ENCODE measurements around the gene SDK2.

SDK2 gene

GRCh38 chr17:73508931-73509605 is 135.2 kb downstream of the SDK2 start:
- DNase-seq (ENCODE audit: low read depth), result no peak
- H3K4me3 ChIP-seq (ENCODE audit: low read length), result no peak overlapping the region
- TF ChIP-seq, protein P1, sequence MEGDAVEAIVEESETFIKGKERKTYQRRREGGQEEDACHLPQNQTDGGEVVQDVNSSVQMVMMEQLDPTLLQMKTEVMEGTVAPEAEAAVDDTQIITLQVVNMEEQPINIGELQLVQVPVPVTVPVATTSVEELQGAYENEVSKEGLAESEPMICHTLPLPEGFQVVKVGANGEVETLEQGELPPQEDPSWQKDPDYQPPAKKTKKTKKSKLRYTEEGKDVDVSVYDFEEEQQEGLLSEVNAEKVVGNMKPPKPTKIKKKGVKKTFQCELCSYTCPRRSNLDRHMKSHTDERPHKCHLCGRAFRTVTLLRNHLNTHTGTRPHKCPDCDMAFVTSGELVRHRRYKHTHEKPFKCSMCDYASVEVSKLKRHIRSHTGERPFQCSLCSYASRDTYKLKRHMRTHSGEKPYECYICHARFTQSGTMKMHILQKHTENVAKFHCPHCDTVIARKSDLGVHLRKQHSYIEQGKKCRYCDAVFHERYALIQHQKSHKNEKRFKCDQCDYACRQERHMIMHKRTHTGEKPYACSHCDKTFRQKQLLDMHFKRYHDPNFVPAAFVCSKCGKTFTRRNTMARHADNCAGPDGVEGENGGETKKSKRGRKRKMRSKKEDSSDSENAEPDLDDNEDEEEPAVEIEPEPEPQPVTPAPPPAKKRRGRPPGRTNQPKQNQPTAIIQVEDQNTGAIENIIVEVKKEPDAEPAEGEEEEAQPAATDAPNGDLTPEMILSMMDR (IDR thresholded peaks at IDR 0.05; ENCODE audit: insufficient read depth, low read depth, low read length, missing control alignments), result no peak

DNA sequence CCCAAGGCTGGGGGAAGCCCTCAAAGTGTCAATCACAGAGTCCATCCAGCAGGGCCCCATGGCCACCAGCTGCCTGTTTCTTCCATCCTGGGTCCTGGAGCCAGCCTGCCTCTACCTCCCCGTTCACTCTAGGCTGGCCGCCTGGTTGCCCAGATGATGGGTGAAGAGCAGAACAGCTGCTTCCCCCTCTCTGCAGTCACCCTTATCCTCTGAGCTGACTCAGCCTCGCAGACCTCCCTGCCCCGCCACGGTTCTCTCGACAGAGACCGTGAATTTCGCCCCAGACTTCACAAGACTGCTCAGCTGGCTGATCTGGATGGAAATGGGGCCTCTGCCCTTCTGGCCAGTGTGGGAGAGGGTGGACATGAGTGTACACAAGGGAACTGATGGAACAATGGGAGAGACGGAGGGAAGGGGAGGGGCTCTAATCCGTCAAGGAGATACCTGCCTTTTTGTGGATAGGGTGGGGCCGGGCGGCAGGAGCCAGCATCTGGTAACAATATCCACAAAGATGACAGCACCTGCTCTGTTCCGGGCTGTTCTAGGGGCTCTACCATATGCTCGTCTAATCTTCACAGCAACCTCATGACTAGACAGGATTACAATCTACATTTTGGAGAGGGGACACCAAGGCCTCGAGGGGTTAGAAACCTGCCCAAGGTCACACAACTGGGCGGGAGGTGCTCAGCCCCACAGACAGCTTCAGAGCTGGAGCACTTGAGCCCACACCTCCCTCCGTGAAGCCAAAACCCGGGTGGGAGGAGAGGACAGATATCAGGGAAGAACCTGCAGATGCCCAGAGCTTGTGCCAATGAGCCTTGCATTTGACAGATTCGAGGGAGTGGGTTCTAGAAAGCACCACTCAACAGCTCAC is 136.0 kb downstream of the SDK2 start:
- H3K4me3 ChIP-seq (ENCODE audit: low read length), result no peak overlapping the region
- no peak for DNase-seq (ENCODE audit: low read depth)
- TF ChIP-seq, protein P1 (IDR thresholded peaks at IDR 0.05; ENCODE audit: insufficient read depth, low read depth, low read length, missing control alignments), result no peak

DNA sequence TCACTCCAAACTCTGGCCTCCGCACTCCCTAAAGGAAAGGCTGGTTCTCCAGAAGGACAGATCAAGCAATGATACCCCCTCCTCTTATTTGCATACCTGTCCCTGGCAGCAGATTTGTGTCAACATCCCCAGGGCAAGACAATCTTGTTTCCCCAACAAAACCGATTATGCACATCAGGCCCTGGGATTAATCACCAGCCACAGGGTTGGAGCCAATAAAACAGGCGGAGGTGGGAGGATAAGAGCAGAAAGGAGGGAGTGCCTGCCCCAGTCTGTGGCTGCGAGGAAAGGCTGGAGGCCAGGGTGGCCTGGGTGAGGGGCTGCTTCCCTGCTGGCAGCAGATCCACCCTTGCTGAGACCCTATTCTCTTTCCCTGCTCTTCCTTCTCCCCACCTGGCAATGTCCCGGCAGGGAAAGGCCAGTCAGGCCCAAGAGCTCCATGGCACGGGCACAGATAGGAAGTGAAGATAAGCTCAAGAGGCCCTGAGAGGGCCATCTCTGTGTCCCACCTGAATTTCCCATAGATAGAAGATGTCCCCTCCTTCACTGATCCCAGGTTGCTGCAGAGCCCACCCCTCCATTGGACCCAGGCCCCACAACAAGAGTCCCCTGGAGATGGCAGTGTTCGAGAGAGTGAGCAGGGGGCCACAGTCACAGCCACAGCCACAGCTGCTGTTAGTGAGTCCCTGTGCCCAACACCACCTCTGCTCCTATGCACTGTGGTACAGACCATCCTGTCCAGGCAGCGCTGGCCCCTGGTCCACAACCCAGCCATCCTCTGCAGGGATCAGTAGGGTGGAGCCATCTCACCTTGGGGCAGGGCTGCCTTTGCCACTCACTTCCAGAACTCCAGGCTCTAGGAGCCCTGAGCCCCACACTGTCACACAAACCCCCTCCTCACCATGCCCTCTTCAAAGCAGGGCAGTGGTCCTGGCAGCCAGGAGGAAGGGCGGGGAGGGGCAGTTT is 137.5 kb downstream of the SDK2 start:
- H3K4me3 ChIP-seq (ENCODE audit: low read length), result no peak overlapping the region
- TF ChIP-seq, protein P1 (IDR thresholded peaks at IDR 0.05; ENCODE audit: insufficient read depth, low read depth, low read length, missing control alignments), result no peak
- no peak for DNase-seq (ENCODE audit: low read depth)

GRCh38 chr17:73503560-73503959 is 140.7 kb downstream of the SDK2 start:
- no peak overlapping the region for H3K4me3 ChIP-seq (ENCODE audit: low read length)
- TF ChIP-seq, protein P1 (IDR thresholded peaks at IDR 0.05; ENCODE audit: insufficient read depth, low read depth, low read length, missing control alignments), result no peak
- no peak for DNase-seq (ENCODE audit: low read depth)

GRCh38 chr17:73500414-73500999 is 143.7 kb downstream of the SDK2 start:
- no peak for DNase-seq (ENCODE audit: low read depth)
- H3K4me3 ChIP-seq (ENCODE audit: low read length), result no peak overlapping the region
- TF ChIP-seq, protein P1 (IDR thresholded peaks at IDR 0.05; ENCODE audit: insufficient read depth, low read depth, low read length, missing control alignments), result no peak

DNA sequence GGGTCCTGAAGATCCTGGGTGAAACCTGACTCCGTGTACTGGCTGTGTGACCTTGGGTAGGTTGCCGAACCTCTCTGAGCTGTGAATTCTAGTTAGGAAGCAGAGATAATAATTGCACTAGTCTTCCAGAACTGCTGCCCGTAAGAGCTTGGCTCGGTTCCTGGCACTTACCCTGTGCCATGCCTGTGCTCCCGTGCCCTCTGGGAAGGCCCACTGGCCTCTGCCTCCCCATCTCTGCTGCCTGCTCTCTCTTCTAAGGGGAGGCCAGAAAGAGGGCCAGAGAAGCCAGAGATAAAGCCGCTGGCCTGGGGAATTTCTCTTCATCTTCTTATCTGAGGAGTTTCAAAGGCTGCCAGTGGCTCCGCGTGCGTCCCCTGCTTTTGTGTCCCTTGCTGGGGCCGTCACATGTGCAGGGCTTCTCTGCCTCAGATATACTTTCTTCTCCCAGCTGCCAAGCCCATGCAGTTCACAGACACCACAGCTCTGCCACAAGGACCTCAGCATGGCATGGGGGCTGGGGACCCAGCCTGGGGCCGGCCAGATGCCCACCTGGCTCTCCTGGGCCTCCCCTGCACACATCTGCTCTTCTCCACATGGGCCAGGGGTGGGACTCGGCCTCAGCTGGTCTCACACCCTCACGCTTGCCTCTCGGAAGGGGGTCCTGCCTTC is 145.2 kb downstream of the SDK2 start:
- no peak overlapping the region for H3K4me3 ChIP-seq (ENCODE audit: low read length)

More for the DNA sequence above, 145.2 kb downstream of the SDK2 start:
- TF ChIP-seq, protein P1 (IDR thresholded peaks at IDR 0.05; ENCODE audit: insufficient read depth, low read depth, low read length, missing control alignments), result no peak
- DNase-seq (ENCODE audit: low read depth), result no peak

Measured in epithelial cell of esophagus (primary cell).